Osteocyte (in vitro differentiated cells): Measurements from ENCODE around the gene MAP3K12. TPM values are rescaled to one million over a fixed set of nuclear protein-coding genes. Genes with fewer than 3 reads are reported as not detected.

Experiments used
- DNase-seq: peaks from one replicate; pipeline ENCODE4 v3.0.0; 2021; ENCODE audit warnings: mixed read lengths; ENCODE audit not compliant: unreplicated experiment; ENCODE audit errors: extremely low spot score
- H3K27ac Mint-ChIP-seq: one replicate; pipeline ENCODE4 v1.8.0; 2021; ENCODE audit warnings: mild to moderate bottlenecking, mixed read lengths; ENCODE audit not compliant: unreplicated experiment
- H3K27me3 Mint-ChIP-seq: one replicate; pipeline ENCODE4 v1.8.0; 2021; ENCODE audit warnings: mixed read lengths; ENCODE audit not compliant: unreplicated experiment
- H3K36me3 Mint-ChIP-seq: one replicate; pipeline ENCODE4 v1.8.0; 2021; ENCODE audit warnings: mixed read lengths; ENCODE audit not compliant: unreplicated experiment
- H3K4me1 Mint-ChIP-seq: one replicate; pipeline ENCODE4 v1.8.0; 2021; ENCODE audit warnings: mixed read lengths; ENCODE audit not compliant: unreplicated experiment
- H3K4me3 Mint-ChIP-seq: one replicate; pipeline ENCODE4 v1.8.0; 2021; ENCODE audit warnings: mild to moderate bottlenecking, moderate library complexity, mixed read lengths; ENCODE audit not compliant: unreplicated experiment
- H3K9me3 Mint-ChIP-seq: one replicate; pipeline ENCODE4 v1.8.0; 2021; ENCODE audit warnings: mixed read lengths; ENCODE audit not compliant: unreplicated experiment
- CTCF ChIP-seq: fragments of 200-600 bp; sonication (generic); IDR thresholded peaks from 2 replicates; pipeline ENCODE4 v1.5.0; 2021; ENCODE audit warnings: antibody characterized with exemption, mild to moderate bottlenecking, moderate library complexity
- total RNA-seq: library from RNA; stranded (reverse); gene quantifications from 2 replicates; pipeline ENCODE4 v1.2.1, GENCODE V29; 2021

MAP3K12 gene
- total RNA-seq, 1 donor from 2014 or later, result 51.8 TPM

GRCh38 chr12:53501615-53502181, 2.4 kb upstream of the MAP3K12 start:
- DNase-seq, result no peak
- no peaks in the 10 kb centered on the region for H3K27me3 Mint-ChIP-seq
- H3K4me3 Mint-ChIP-seq, result peak overlapping the region; percentile 78
- H3K27ac Mint-ChIP-seq, result peak overlapping the region; percentile 96
- H3K36me3 Mint-ChIP-seq, result peaks cover 11% of the 10 kb centered on the region
- no peak for TF ChIP-seq CTCF
- peaks cover 48% of the 10 kb centered on the region for H3K4me1 Mint-ChIP-seq
- no peaks in the 10 kb centered on the region for H3K9me3 Mint-ChIP-seq

GRCh38 chr12:53500776-53501614, 1.7 kb upstream of the MAP3K12 start, which contains the start of gene TARBP2:
TSS of gene TARBP2 (plus strand) at chr12:53501283. CDS start at chr12:53501409, 126 bp downstream.
- no peak for TF ChIP-seq CTCF
- Mint-ChIP-seq H3K4me3 (peak within 1 kb of the TSS; percentile 78), H3K9me3 (no peaks in the 10 kb centered on the region), H3K4me1 (peaks cover 50% of the 10 kb centered on the region), H3K36me3 (peaks cover 11% of the 10 kb centered on the region), H3K27ac (peak within 1 kb of the TSS; percentile 96), H3K27me3 (no peaks in the 10 kb centered on the region)
- DNase-seq, result peak; percentile 98

- Mint-ChIP-seq H3K9me3 (no peaks in the 10 kb centered on the region), H3K4me3 (peak overlapping the region; percentile 78), H3K4me1 (peaks cover 47% of the 10 kb centered on the region), H3K36me3 (peaks cover 4% of the 10 kb centered on the region), H3K27ac (peak overlapping the region; percentile 96), H3K27me3 (no peaks in the 10 kb centered on the region)
- TF ChIP-seq CTCF, result no peak
- no peak for DNase-seq
These were observed 1.0 kb upstream of the MAP3K12 start for GRCh38 chr12:53500142-53500775.

GRCh38 chr12:53498235-53498630, 1.0 kb downstream of the MAP3K12 start:
- Mint-ChIP-seq H3K27me3 (no peaks in the 10 kb centered on the region), H3K27ac (peak overlapping the region; percentile 54), H3K4me1 (peaks cover 52% of the 10 kb centered on the region), H3K4me3 (peak overlapping the region; percentile 78), H3K36me3 (no peaks in the 10 kb centered on the region), H3K9me3 (no peaks in the 10 kb centered on the region)
- no peak for TF ChIP-seq CTCF
- no peak for DNase-seq

GRCh38 chr12:53497461-53497860, 1.8 kb downstream of the MAP3K12 start:
- H3K27ac Mint-ChIP-seq, result no peak overlapping the region
- no peaks in the 10 kb centered on the region for H3K9me3 Mint-ChIP-seq
- H3K27me3 Mint-ChIP-seq, result no peaks in the 10 kb centered on the region
- H3K36me3 Mint-ChIP-seq, result no peaks in the 10 kb centered on the region
- no peak for DNase-seq
- H3K4me3 Mint-ChIP-seq, result no peak overlapping the region
- TF ChIP-seq CTCF, result no peak
- peaks cover 52% of the 10 kb centered on the region for H3K4me1 Mint-ChIP-seq
